HG03064 (cell line): ENCODE results near the gene TMC4.
"Not testable (repeated sequence)": the region's sequence is repeated elsewhere in the genome, so short reads cannot be mapped to it uniquely, and the experiment has no call there.

Experiments used
- ATAC-seq: cut with Tn5 transposase; IDR thresholded peaks from one replicate; pipeline ENCODE4 v1.9.1; 2021; ENCODE audit warnings: low read depth; ENCODE audit not compliant: unreplicated experiment

Gene TMC4

GRCh38 chr19:54172471-54173358 is at the start of gene TMC4:
TMC4 (minus strand) TSS chr19:54173160; CDS start chr19:54173117, 43 bp downstream.
- no peak for ATAC-seq

DNA sequence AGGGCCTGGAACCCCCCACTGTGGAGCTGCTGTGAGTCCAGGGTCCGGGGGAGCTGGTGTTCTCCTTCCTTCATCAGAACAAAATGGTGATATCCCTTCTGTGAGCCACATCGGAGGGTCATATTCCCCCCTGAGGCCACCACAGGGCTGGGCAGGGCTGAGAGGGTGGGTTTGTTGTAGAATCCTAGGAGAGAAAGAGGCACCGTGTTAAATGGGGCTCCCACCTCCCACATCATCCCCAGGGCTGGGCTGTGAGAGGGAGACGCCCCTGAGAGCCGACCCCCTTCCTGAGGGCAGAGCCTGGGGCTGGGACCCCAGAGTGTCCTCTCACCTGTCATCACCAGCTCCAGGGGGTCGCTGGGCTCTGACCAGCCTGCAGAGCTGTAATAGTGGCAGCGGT is 49.0 kb upstream of the TMC4 start:
- not testable (repeated sequence) for ATAC-seq

GRCh38 chr19:54219702-54220101 is 46.7 kb upstream of the TMC4 start:
- ATAC-seq: not testable (repeated sequence)

DNA sequence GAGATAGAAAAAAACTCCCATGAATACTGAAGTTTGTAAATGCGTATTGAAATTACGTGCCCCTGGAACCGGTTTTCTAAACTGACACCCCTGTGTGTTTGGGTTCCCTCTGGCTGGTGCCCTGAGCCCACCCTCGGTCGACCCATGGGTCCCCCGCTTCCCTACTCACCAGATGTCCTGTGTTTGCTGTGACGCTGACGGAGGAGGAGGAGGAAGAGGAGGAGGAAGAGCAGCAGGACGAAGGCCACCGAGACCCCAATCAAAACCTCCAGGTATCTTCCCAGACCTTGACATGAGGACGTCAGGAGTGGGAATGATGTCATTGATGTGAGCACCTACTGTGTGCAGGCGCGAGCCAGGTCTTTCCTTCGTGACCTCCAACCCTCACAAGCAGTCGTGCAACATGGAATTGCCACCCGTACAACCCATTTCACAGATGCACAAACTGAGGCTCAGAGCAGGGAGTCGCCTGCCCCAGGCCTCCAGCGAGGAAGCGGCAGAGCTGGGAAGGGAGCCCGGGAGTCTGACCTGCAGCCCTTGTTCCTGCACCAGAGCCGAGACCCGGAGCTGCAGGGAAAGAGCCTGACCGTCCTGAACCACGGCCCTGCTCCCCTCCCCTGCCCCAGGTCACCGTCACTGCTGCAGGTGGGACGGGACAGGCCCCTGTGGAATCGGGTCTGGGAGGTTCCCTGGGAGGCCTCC is 46.2 kb upstream of the TMC4 start:
- ATAC-seq: no peak

- no peak for ATAC-seq
Measured at GRCh38 chr19:54218259-54218658, 45.3 kb upstream of the TMC4 start.

DNA sequence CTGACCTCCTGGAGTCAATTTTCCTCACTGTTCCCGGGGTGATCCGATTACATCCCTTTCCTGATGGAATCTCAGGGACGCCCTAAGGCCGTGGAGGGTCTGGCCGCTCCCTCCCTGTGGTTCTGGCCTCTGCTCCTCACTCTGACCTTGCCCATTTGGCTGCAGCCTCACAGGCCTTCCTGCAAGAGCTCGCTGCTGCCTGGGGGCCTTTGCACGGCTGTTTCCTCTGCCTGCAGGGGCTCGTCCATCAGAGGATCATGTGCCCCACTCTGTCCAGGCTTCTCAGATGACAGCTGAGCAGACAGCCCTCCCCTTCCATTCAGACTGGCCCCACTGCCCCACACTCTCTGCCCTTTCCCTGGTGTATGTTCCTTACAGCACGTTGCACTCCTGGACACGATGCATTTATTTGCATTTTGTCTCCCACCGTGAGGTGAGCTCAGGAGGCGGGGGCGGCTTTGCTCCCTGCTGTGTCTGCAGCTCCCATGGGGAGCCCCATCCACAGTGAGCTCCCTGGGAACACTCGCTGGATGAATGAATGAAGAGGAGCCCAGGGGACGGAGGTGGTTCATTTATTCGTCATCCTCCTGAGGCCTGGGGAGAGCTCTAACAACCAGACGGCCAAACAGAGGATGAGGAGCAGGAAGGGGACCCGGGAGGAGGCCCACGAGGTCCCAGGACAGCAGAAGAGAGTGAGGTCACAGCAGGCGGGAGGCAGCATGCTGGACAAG is 44.7 kb upstream of the TMC4 start:
- ATAC-seq: not testable (repeated sequence)

DNA sequence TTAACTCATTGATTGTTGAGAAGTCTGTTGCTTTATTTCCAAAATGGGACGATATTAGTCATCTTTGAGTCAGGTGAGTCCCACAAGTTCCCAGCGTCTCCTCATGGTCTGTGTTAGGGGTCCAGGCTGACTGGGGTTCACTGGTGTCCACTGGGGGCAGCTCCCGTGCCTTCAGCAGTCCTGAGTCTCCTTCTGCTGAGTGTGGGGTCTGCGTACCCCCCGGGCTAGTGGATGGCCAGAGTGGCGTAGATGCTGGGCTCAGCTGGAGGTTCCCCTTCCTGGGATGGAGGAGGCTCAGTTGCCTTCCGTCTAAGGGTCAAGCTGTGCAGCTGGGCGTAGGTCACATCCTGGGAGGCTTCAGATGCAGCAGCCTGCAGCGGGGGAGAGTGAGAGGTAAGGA is 43.9 kb upstream of the TMC4 start:
- no peak for ATAC-seq

GRCh38 chr19:54214734-54215133 is 41.8 kb upstream of the TMC4 start:
- ATAC-seq: not testable (repeated sequence)

DNA sequence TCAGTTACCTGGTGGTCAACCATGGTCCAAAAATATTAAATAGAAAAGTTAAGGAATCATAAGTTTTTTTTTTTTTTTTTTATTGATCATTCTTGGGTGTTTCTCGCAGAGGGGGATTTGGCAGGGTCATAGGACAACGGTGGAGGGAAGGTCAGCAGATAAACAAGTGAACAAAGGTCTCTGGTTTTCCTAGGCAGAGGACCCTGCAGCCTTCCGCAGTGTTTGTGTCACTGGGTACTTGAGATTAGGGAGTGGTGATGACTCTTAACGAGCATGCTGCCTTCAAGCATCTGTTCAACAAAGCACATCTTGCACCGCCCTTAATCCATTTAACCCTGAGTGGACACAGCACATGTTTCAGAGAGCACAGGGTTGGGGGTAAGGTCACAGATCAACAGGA is 41.3 kb upstream of the TMC4 start:
- ATAC-seq: not testable (repeated sequence)

- no peak for ATAC-seq
Measured at GRCh38 chr19:54211235-54211634, 38.3 kb upstream of the TMC4 start.

DNA sequence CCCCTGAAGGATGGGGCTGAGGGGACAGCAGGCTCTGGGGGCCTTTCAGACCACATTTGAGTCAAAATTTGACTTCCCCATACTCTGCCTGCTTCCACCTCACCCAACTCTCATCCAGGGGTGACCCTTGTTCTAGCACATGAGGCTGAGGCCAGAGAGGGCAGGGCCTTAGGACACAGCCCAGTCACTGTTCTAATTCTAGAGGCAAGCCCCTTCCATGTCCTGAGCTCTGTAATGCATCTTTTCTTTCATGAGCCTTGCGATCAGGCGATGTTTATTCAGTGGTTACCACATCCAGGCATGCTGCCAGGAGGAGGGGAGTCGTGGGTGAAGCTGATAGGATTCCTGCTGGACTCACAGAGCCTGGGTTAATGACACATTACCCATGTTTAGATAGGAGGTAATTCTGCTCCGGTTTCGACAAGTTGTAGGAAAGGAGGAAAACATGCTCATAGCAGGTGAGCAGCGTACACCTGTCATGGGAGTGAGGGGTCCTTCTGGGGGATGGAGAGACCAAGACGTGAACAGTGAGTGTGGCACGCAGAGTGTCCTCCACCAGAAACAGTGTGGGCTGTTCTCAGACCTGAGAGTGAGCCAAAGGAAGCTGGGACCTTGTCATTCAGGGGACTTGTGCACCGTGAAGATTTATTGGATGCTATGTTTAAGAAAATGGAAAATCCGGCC is 37.0 kb upstream of the TMC4 start:
- ATAC-seq: no peak

DNA sequence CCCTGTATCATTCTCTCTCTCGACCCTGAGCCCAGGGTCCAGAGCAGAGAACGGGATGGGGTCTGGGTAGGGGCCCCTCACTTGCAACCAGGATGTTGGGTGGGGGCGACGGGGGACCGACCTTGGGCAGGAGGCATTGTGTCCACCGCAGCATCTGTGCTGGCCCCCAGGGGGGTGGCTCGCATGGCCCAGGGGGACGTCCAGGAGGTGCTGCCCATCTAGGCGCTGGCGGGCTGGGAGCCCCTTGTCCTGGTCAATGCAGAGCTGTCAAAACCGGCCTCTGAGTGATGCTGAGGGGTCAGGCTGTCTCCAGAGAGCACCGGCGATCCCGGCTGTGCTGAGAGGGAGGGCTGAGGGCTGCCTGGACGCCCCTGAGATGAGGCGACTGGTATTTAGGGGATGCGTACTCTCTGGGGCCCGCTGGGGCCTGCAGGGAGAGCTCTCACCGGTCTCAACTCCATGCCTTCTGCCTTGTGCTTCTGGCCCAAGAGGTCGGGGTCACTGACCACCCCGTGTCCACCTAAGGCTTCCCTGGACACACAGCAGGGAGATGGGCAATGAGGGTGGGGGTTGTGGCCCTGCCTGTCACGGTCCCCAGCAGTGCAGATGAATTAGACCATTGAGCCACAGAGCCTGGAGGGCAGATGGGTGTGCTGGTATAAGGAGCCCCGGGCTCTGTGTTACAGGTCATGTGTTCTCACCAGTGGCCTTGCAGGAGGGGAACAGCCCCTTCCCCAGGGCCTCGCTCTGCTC is 36.3 kb upstream of the TMC4 start:
- no peak for ATAC-seq

GRCh38 chr19:54208784-54209057 is 35.8 kb upstream of the TMC4 start:
- no peak for ATAC-seq

DNA sequence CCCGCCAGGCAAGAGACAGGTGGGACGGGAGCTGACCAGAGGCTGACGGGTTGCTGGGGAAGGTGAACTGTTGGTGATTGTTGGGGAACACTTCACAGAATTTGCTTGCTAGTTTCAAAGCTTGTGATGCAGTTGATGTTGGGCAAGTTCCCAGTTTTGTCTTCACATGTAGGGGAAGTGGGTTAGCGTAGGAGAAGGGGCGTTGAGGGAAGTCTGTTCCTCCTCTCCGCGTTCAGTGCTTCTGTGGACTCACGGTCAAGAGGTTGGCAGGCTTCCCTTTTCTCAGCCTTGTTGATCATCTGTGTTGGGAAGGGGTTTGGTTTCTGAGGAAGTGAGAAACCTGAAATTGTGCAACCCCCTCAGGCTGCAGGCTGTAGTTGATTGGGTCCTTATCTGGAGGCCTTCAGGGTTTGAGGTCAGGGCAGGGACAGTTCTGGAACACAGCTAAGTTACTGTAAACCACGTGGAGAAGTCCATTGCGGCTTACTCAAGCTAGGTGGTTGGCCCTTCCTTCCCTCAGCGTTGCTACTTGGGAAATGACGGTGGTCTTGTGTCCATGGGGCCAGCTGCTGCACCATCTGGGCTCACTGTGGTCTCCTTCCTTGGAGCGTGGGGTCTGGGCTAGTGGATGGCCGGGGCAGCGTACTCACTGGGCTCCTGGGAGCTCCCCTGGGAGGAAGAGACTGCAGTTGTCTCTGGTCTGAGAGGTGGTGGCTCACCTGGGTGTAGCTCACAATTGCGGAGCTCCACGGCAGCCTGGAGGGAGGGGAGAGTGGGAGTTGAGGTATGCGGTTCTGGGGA is 35.2 kb upstream of the TMC4 start:
- ATAC-seq: no peak

GRCh38 chr19:54207676-54207982 is 34.7 kb upstream of the TMC4 start:
- ATAC-seq: no peak

DNA sequence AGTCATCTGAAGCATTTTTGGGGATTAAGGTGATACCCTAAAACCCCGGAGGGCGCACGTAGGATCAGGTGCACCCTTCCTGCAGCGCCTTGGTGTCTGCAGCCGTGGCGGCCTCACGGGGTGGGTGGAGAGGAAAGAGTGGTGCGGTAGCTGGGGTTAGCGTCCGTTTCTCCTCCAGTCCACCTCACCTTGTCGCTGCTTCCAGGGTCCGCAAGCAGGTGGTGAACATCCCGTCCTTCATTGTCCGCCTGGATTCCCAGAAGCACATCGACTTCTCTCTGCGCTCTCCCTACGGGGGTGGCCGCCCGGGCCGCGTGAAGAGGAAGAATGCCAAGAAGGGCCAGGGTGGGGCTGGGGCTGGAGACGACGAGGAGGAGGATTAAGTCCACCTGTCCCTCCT is 34.2 kb upstream of the TMC4 start:
- not testable (repeated sequence) for ATAC-seq

- no peak for ATAC-seq
Measured at GRCh38 chr19:54206831-54207177, 33.8 kb upstream of the TMC4 start.

- no peak for ATAC-seq
Measured at GRCh38 chr19:54206030-54206830, 33.3 kb upstream of the TMC4 start.
